ENCODE results near the gene IL26.
"Not testable (repeated sequence)": the region's sequence is repeated elsewhere in the genome, so short reads cannot be mapped to it uniquely, and the experiment has no call there.

The IL26 gene

GRCh38 chr12:68190301-68190700 lies 35.3 kb downstream of the IL26 start:
- no peak for DNase-seq

- DNase-seq, result peak; percentile 32
These were observed 35.8 kb downstream of the IL26 start for GRCh38 chr12:68189821-68190242.

- no peak for DNase-seq
These were observed 40.0 kb downstream of the IL26 start for GRCh38 chr12:68185598-68185997.

- DNase-seq, result no peak
These were observed 44.5 kb downstream of the IL26 start for GRCh38 chr12:68180792-68181744.

- no peak for DNase-seq
These were observed 46.7 kb downstream of the IL26 start for GRCh38 chr12:68178774-68179439.

- no peak for DNase-seq
These were observed 47.4 kb downstream of the IL26 start for GRCh38 chr12:68178184-68178583.

- DNase-seq, result no peak
These were observed 48.0 kb downstream of the IL26 start for GRCh38 chr12:68177562-68177961.

GRCh38 chr12:68176257-68176656 lies 49.4 kb downstream of the IL26 start:
- no peak for DNase-seq

- peak; percentile 41 for DNase-seq
These were observed 50.0 kb downstream of the IL26 start for GRCh38 chr12:68175557-68176061.

- DNase-seq, result not testable (repeated sequence)
These were observed 50.8 kb downstream of the IL26 start for GRCh38 chr12:68174761-68175160.

GRCh38 chr12:68173792-68174191 lies 51.8 kb downstream of the IL26 start:
- no peak for DNase-seq

- no peak for DNase-seq
These were observed 54.9 kb downstream of the IL26 start for GRCh38 chr12:68170726-68171125.

GRCh38 chr12:68169213-68169889 lies 56.3 kb downstream of the IL26 start:
- no peak for DNase-seq

GRCh38 chr12:68166317-68166831 lies 59.2 kb downstream of the IL26 start:
- DNase-seq, result no peak

GRCh38 chr12:68163560-68164081 lies 62.0 kb downstream of the IL26 start:
- DNase-seq, result no peak

GRCh38 chr12:68162374-68162773 lies 63.2 kb downstream of the IL26 start:
- no peak for DNase-seq

GRCh38 chr12:68159681-68160304 lies 65.8 kb downstream of the IL26 start, which contains the start of gene IFNG:
Gene IFNG, minus strand, starts transcription at chr12:68159740. Its CDS starts 125 bp downstream, at chr12:68159615.
- DNase-seq, result no peak

- no peak for DNase-seq
These were observed 67.2 kb downstream of the IL26 start for GRCh38 chr12:68158432-68158831.

GRCh38 chr12:68157380-68157779 lies 68.2 kb downstream of the IL26 start:
- no peak for DNase-seq

GRCh38 chr12:68156636-68157035 lies 69.0 kb downstream of the IL26 start:
- no peak for DNase-seq

- no peak for DNase-seq
These were observed 70.8 kb downstream of the IL26 start for GRCh38 chr12:68154779-68155178.

Data from activated T-cell treated with anti-CD3 and anti-CD28 coated beads for 4 hours (primary cell).